Activated effector memory CD4-positive, alpha-beta T cell treated with Interleukin-2 at 50 U/mL for 16 hours (primary cell): Measurements from ENCODE around the gene PKNOX2.
A peak's percentile ranks its signal among the peaks of the same experiment; 100 is the strongest.

ENCODE experiments used
- DNase-seq: peaks from one replicate; pipeline ENCODE4 v3.0.0-alpha.2; 2020

PKNOX2 gene

DNA sequence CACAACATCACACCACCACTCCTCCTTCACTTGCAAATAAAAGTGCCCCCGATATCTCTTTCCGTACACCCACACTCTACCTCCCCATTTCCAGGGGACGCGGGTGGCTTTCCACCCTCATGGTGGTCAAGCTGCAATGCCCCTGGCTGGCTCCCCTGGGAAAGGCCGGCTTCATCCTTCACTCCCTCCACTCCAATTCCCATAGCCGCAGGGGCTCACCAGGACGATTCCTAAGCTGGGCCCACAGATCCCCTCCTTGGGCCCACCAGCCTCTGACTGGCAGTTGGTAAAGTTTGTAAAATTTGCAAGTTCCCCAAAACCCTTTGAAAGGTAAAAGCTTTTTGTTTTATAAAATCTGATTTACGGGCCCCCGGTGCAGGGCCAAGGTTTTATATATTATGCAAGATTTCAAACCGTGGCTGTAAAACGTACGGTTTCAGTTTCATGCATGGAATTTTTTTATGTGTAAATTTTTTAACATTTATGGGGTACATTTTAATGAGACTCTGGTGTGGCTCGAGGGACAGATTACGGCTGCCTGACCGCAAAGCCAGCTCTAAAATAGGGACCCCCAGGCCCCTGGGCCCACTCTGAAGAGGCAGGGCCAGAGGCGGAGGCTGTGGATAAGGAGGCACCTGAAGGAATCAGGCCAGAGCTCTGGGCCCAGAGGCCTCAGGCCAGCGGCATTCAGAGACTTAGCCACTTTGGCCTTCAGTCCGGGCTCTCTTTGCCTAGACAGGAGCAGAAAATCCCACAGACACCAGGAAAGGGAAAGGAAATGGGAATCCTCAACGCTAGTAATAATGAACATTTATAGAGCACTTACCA is 225.0 kb downstream of the PKNOX2 start:
- no peak for DNase-seq

DNA sequence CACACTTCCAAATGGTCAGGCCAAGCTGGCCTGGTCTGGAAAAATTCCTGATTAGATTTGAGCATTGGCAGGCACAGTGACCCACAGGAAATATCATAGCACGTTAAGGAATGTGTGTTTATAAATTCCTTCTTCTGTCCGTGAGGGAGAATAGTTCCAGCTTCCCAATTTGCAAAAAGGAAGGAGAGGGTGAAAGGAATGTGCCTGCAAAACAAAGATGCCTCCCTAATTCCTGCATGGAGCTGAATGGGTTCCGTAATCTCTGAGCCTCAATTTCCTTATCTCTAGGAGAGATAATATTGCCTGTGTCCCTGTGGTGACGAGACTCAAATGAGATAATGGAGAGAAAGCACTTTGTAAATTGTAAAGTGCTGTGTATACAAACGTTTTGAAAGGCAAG is 226.4 kb downstream of the PKNOX2 start:
- DNase-seq: no peak

DNA sequence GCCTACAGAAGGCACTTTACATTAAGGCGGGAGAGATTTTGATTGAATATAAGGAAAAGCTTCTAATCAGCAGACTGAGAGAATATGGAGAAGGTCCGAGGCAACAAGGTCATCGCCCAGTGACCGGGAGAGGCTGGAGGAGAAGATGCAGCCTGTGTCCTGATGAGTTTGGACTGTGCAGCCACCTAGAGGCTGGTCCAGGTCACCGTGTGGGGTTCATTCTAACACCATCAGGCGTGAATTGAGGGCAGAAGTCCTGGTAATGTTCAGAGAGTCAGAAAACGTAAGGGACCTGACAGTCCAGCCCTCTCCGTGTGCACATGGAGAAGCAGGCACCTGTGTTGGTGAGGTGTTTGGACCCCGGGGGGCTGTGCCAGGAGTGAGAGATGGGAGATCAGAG is 228.8 kb downstream of the PKNOX2 start:
- no peak for DNase-seq

GRCh38 chr11:125394296-125394695 is 229.7 kb downstream of the PKNOX2 start:
- no peak for DNase-seq

GRCh38 chr11:125397421-125397820 is 232.9 kb downstream of the PKNOX2 start:
- no peak for DNase-seq

DNA sequence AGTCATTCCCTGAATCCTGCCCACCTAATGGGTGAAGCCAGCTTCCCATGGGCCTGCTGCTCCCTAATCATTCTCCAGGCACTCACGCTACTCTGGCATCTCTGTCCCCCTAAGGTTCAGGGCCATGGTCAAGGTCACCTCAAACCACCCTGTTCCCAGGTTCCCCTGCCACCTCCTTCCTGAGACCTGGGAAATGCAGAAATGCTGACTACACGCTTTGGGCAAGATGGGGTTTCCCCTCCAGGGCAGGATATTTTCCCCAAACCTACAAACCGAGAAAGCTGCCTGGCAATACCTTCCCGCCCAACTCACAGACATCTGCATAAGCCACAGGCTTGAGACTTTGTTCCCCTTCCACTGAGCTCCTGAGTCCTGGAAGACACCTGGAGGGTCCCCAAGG is 233.9 kb downstream of the PKNOX2 start:
- no peak for DNase-seq

GRCh38 chr11:125398994-125399640 is 234.6 kb downstream of the PKNOX2 start:
- DNase-seq: no peak

GRCh38 chr11:125399945-125400344 is 235.4 kb downstream of the PKNOX2 start:
- DNase-seq: no peak

DNA sequence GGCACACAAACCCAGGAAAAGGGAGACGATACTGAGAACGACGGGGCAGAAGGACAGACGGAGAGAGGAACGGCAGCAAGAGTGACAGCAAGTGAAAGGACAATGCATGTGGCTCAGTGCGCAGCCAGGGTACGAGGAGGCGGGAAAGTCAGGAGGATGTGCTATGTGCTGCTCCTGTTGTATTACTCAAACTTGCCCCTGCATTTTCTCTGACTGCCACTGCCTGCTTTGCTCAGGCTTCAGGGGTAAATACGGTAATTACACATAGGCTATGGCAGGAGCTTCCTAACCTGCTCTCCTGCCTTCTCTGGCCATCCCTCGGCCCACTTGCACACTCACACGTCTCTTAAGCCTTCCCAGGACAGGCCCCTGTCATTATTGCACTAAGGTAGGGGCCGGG is 236.7 kb downstream of the PKNOX2 start:
- no peak for DNase-seq

DNA sequence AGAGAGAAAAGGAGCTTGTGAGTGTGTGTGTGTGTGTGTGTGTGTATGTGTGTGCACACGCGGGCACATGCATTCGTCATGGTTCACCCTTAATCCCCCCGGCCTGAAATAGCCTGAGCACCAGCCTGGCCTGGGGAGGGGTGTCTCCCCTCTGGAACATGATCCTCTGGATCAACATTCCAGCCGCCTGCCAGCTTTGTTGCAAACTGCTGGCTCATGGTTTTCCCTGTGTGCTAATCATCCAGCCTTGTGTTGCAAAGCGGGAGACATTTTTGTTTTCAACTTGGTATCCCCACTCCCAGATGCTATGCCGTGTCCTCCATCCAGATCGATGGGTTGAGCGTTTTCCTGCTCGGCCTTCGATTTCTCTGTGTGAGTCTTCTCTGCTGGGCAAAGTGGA is 237.2 kb downstream of the PKNOX2 start:
- no peak for DNase-seq

DNA sequence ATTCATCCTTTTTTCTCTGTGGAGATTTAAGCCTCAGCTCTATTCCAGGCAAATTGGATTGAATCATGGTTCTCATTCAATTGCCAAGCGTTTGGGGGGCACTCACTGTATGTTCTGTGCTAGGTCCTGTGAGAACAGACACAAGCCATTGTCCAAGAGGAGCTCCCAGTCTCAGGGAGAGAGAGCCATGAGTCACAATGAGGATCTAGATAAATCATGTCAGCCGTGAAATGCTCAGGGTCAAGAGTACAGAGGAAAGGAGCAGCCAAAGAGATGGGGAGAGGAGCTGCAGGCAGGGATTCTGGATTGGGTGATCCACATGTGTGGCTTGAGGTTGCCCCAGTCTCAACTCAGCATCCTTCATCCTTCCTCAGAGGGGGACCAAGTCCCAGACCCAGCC is 237.9 kb downstream of the PKNOX2 start:
- DNase-seq: no peak

DNA sequence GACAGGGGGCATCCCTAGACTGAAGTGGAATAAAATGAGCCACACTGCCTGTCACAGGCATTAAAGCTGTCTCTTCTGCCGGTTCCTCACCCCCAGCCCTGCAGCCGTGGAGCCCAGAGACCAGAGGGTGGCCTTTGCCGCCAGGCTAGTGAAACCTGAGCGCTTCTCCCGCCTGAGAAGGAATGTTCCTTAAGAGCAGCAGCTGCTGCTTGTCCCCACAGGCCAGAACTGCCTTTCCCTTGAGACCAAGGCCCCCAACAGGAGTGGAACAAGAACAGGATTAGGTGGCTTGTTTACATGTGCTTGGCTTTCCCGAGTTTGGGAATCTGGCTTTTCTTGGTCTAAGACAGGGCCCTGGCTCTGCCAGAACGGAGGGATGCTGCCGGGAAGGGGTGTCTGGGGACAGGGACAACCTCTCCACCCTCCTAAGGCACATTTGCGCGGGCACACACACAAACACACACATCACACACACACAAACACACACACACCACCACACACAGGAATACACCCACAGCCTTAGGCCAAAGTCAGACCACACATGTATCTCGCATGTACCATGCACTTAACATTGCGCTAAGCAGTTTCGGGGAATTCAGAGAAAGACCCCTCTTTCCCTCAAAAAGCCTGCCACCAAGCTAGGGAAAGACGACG is 239.7 kb downstream of the PKNOX2 start:
- no peak for DNase-seq

GRCh38 chr11:125404811-125405790 is 240.6 kb downstream of the PKNOX2 start:
- DNase-seq: peak; percentile 38

DNA sequence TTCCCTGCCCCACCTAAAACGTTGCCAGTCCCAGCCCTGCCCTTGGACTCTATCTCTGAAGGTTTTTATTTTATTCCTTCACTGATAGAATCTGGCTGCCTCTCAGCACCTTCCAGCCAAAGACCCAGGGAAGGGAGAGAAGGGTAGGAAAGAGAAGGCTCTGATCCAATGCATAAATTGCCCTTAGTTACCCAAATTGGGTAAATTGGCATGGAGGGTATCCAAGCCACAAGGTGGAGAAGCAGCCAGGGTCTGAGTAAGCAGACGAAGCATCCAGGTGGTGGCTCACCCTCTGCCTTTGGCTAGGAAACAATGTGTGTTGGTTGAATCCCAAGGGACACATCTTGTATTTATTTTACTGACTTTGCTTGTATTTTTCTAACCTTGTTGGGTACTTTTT is 242.5 kb downstream of the PKNOX2 start:
- no peak for DNase-seq

GRCh38 chr11:125408311-125408711 is 243.8 kb downstream of the PKNOX2 start:
- no peak for DNase-seq

- no peak for DNase-seq
These were observed 245.5 kb downstream of the PKNOX2 start for GRCh38 chr11:125410091-125410490.

GRCh38 chr11:125412177-125412496 is 247.6 kb downstream of the PKNOX2 start:
- no peak for DNase-seq

- no peak for DNase-seq
These were observed 248.0 kb downstream of the PKNOX2 start for GRCh38 chr11:125412509-125412908.

DNA sequence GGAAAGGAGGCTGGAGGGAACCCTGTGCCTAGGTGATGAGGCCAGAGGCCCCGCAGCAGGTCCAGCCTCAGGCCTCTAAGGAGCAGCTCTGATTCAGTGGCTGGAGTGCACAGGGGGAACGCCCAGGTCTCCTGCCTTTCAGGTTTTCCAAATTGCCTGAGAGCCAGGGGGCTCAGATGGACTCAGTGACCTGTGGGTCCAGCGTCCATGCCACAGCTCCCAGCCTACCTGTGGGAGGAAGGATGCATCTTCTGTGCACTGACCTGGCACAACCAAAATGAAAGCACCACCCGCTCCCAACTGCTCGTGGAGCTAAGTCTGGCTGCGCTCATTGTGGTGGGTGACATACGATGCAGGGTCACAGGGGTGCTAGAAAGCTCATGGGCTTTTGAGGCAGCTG is 248.7 kb downstream of the PKNOX2 start:
- DNase-seq: no peak

- no peak for DNase-seq
These were observed 249.6 kb downstream of the PKNOX2 start for GRCh38 chr11:125414121-125414520.

GRCh38 chr11:125416981-125417935 is 252.7 kb downstream of the PKNOX2 start:
- no peak for DNase-seq

GRCh38 chr11:125418396-125418795 is 253.8 kb downstream of the PKNOX2 start:
- DNase-seq: no peak
